Measurements from ENCODE around the gene OR6A2.

Gene OR6A2

GRCh38 chr11:6794639-6795038 is 4.8 kb downstream of the OR6A2 start:
- no peak overlapping the region for H2AFZ ChIP-seq (ENCODE audit: low read length)
- H3K9me3 ChIP-seq (ENCODE audit: low read length), result no peaks in the 10 kb centered on the region
- no peaks in the 10 kb centered on the region for H3K79me2 ChIP-seq (ENCODE audit: insufficient read depth, low read length)
- H3K4me2 ChIP-seq (ENCODE audit: low read length), result no peak overlapping the region
- H3K9ac ChIP-seq (ENCODE audit: low read length), result no peak overlapping the region
- H3K36me3 ChIP-seq (ENCODE audit: insufficient read depth, low read length), result no peaks in the 10 kb centered on the region
- no peak for TF ChIP-seq CTCF (IDR thresholded peaks at IDR 0.05; ENCODE audit: low read length)
- TF ChIP-seq EZH2 (IDR thresholded peaks at IDR 0.05; ENCODE audit: borderline replicate concordance, low read length), result no peak
- H3K9me2 ChIP-seq (ENCODE audit: low read depth, low read length), result no peaks in the 10 kb centered on the region
- H3F3A ChIP-seq (ENCODE audit: insufficient read depth, low read length), result no peaks in the 10 kb centered on the region
- no peak overlapping the region for H3K27ac ChIP-seq (ENCODE audit: low read depth, low read length, poor library complexity, severe bottlenecking)
- no peaks in the 10 kb centered on the region for H3K4me1 ChIP-seq (ENCODE audit: insufficient read depth, low read length, severe bottlenecking)
- no peaks in the 10 kb centered on the region for H3K27me3 ChIP-seq (ENCODE audit: insufficient read depth, low read length)
- no peaks in the 10 kb centered on the region for H4K20me1 ChIP-seq (ENCODE audit: insufficient read depth, low read length)
- H3K4me3 ChIP-seq (ENCODE audit: low read depth, low read length, poor library complexity, severe bottlenecking), result no peak overlapping the region

- TF ChIP-seq EZH2 (IDR thresholded peaks at IDR 0.05; ENCODE audit: borderline replicate concordance, low read length), result no peak
- TF ChIP-seq CTCF (IDR thresholded peaks at IDR 0.05; ENCODE audit: low read length), result no peak
- no peaks in the 10 kb centered on the region for H3K9me2 ChIP-seq (ENCODE audit: low read depth, low read length)
These were observed 8.9 kb downstream of the OR6A2 start for GRCh38 chr11:6790546-6790945.

GRCh38 chr11:6782720-6783119 is 16.8 kb downstream of the OR6A2 start, which contains the start of gene OR2AG1:
Gene OR2AG1, plus strand, starts transcription at chr11:6783020. Its CDS starts 2,018 bp downstream, at chr11:6785038.
- no peak within 1 kb of the TSS for H3K9ac ChIP-seq (ENCODE audit: low read length)
- H3F3A ChIP-seq (ENCODE audit: insufficient read depth, low read length), result no peaks in the 10 kb centered on the region
- no peaks in the 10 kb centered on the region for H3K9me3 ChIP-seq (ENCODE audit: low read length)
- H3K79me2 ChIP-seq (ENCODE audit: insufficient read depth, low read length), result no peaks in the 10 kb centered on the region
- H3K27me3 ChIP-seq (ENCODE audit: insufficient read depth, low read length), result no peaks in the 10 kb centered on the region
- H2AFZ ChIP-seq (ENCODE audit: low read length), result no peak within 1 kb of the TSS
- no peaks in the 10 kb centered on the region for H3K4me1 ChIP-seq (ENCODE audit: insufficient read depth, low read length, severe bottlenecking)
- no peaks in the 10 kb centered on the region for H3K36me3 ChIP-seq (ENCODE audit: insufficient read depth, low read length)
- H4K20me1 ChIP-seq (ENCODE audit: insufficient read depth, low read length), result no peaks in the 10 kb centered on the region
- no peak for TF ChIP-seq CTCF (IDR thresholded peaks at IDR 0.05; ENCODE audit: low read length)
- TF ChIP-seq EZH2 (IDR thresholded peaks at IDR 0.05; ENCODE audit: borderline replicate concordance, low read length), result no peak
- H3K27ac ChIP-seq (ENCODE audit: low read depth, low read length, poor library complexity, severe bottlenecking), result no peak within 1 kb of the TSS
- no peak within 1 kb of the TSS for H3K4me2 ChIP-seq (ENCODE audit: low read length)
- no peak within 1 kb of the TSS for H3K4me3 ChIP-seq (ENCODE audit: low read depth, low read length, poor library complexity, severe bottlenecking)
- H3K9me2 ChIP-seq (ENCODE audit: low read depth, low read length), result no peaks in the 10 kb centered on the region

More at GRCh38 chr11:6790546-6790945, 8.9 kb downstream of the OR6A2 start:
- Histone ChIP-seq H3K36me3 (ENCODE audit: insufficient read depth, low read length) (no peaks in the 10 kb centered on the region), H3K27ac (ENCODE audit: low read depth, low read length, poor library complexity, severe bottlenecking) (no peak overlapping the region), H3K9me3 (ENCODE audit: low read length) (no peaks in the 10 kb centered on the region), H3K79me2 (ENCODE audit: insufficient read depth, low read length) (no peaks in the 10 kb centered on the region), H3K9ac (ENCODE audit: low read length) (no peak overlapping the region), H3F3A (ENCODE audit: insufficient read depth, low read length) (no peaks in the 10 kb centered on the region), H3K4me1 (ENCODE audit: insufficient read depth, low read length, severe bottlenecking) (no peaks in the 10 kb centered on the region), H4K20me1 (ENCODE audit: insufficient read depth, low read length) (no peaks in the 10 kb centered on the region), H3K4me3 (ENCODE audit: low read depth, low read length, poor library complexity, severe bottlenecking) (no peak overlapping the region), H2AFZ (ENCODE audit: low read length) (no peak overlapping the region), H3K4me2 (ENCODE audit: low read length) (no peak overlapping the region), H3K27me3 (ENCODE audit: insufficient read depth, low read length) (no peaks in the 10 kb centered on the region)
